Type B pancreatic cell (in vitro differentiated cells): ENCODE measurements around the gene JOSD2. TPM values are rescaled to one million over a fixed set of nuclear protein-coding genes. Genes with fewer than 3 reads are reported as not detected.

ENCODE experiments used
- DNase-seq: peaks from one replicate; pipeline ENCODE4 v3.0.0; 2021; ENCODE audit warnings: mixed read lengths; ENCODE audit not compliant: unreplicated experiment; ENCODE audit errors: extremely low spot score
- H3K27ac Mint-ChIP-seq: 2 replicates; pipeline ENCODE4 v1.8.0; 2021; ENCODE audit warnings: mild to moderate bottlenecking, mixed read lengths
- H3K27me3 Mint-ChIP-seq: 2 replicates; pipeline ENCODE4 v1.8.0; 2021; ENCODE audit warnings: mixed read lengths
- H3K36me3 Mint-ChIP-seq: 2 replicates; pipeline ENCODE4 v1.8.0; 2021; ENCODE audit warnings: mixed read lengths
- H3K4me1 Mint-ChIP-seq: one replicate; pipeline ENCODE4 v1.8.0; 2021; ENCODE audit warnings: mixed read lengths; ENCODE audit not compliant: unreplicated experiment
- H3K4me3 Mint-ChIP-seq: 2 replicates; pipeline ENCODE4 v1.8.0; 2021; ENCODE audit warnings: mild to moderate bottlenecking, mixed read lengths
- H3K9me3 Mint-ChIP-seq: 2 replicates; pipeline ENCODE4 v1.8.0; 2021; ENCODE audit warnings: mixed read lengths
- CTCF ChIP-seq: fragments of 200-600 bp; sonication (generic); conservative IDR thresholded peaks from 2 replicates; pipeline ENCODE4 v1.5.0; 2021; ENCODE audit warnings: antibody characterized with exemption, mild to moderate bottlenecking
- total RNA-seq: library from RNA; stranded (reverse); gene quantifications from 2 replicates; pipeline ENCODE4 v1.2.1, GENCODE V29; 2021; ENCODE audit warnings: low replicate concordance

Gene JOSD2
- total RNA-seq, 1 donor from 2014 or later, result 16.2 TPM

GRCh38 chr19:50519006-50519575 lies 8.1 kb upstream of the JOSD2 start:
- Mint-ChIP-seq H3K4me1 (no peaks in the 10 kb centered on the region), H3K27me3 (no peaks in the 10 kb centered on the region), H3K36me3 (no peaks in the 10 kb centered on the region), H3K9me3 (no peaks in the 10 kb centered on the region), H3K4me3 (no peak overlapping the region), H3K27ac (no peak overlapping the region)
- no peak for TF ChIP-seq CTCF
- DNase-seq, result no peak

- H3K4me1 Mint-ChIP-seq, result no peaks in the 10 kb centered on the region
- no peak for DNase-seq
- H3K9me3 Mint-ChIP-seq, result no peaks in the 10 kb centered on the region
- H3K27ac Mint-ChIP-seq, result no peak overlapping the region
- TF ChIP-seq CTCF, result peak; percentile 44
- no peak overlapping the region for H3K4me3 Mint-ChIP-seq
- no peaks in the 10 kb centered on the region for H3K36me3 Mint-ChIP-seq
- no peaks in the 10 kb centered on the region for H3K27me3 Mint-ChIP-seq
These were observed 7.4 kb upstream of the JOSD2 start for GRCh38 chr19:50518091-50519005.

GRCh38 chr19:50517704-50518075 lies 6.7 kb upstream of the JOSD2 start:
- no peak for TF ChIP-seq CTCF
- H3K4me1 Mint-ChIP-seq, result no peaks in the 10 kb centered on the region
- no peaks in the 10 kb centered on the region for H3K27me3 Mint-ChIP-seq
- no peaks in the 10 kb centered on the region for H3K9me3 Mint-ChIP-seq
- no peak overlapping the region for H3K27ac Mint-ChIP-seq
- no peak for DNase-seq
- H3K4me3 Mint-ChIP-seq, result no peak overlapping the region
- no peaks in the 10 kb centered on the region for H3K36me3 Mint-ChIP-seq

- Mint-ChIP-seq H3K27me3 (no peaks in the 10 kb centered on the region), H3K9me3 (no peaks in the 10 kb centered on the region), H3K4me1 (no peaks in the 10 kb centered on the region), H3K27ac (no peak overlapping the region), H3K4me3 (no peak overlapping the region), H3K36me3 (no peaks in the 10 kb centered on the region)
- DNase-seq, result no peak
- no peak for TF ChIP-seq CTCF
These were observed 6.1 kb upstream of the JOSD2 start for GRCh38 chr19:50516964-50517703.

DNA sequence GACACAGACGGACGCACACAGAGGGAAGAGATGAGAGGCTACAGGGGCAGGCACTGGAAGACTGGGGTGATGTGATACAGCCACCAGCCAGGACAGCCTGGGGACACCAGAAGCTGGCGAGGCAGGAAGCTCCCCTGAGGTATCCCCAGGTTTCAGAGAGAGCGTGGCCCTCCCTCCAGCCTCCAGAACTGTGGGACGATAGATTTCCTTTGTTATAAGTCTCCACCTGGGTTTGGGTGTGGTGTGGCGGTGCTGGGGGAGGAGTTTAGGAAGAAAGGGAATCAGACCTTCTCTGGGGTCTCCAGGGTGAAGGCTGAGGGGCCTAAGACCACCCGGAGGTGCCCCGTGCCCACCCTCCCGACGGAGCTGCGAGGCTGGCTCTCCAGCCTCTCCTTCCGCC lies 5.5 kb upstream of the JOSD2 start:
- Mint-ChIP-seq H3K9me3 (no peaks in the 10 kb centered on the region), H3K4me3 (no peak overlapping the region), H3K27me3 (peaks cover under 1% of the 10 kb centered on the region), H3K27ac (no peak overlapping the region), H3K4me1 (peaks cover 4% of the 10 kb centered on the region), H3K36me3 (no peaks in the 10 kb centered on the region)
- TF ChIP-seq CTCF, result no peak
- no peak for DNase-seq
